WTC11 (cell line): ENCODE results near the gene GNG2.

ENCODE experiments used
- ARID4B ChIP-seq: sonication (generic); formaldehyde crosslinking; IDR thresholded peaks from 2 replicates; pipeline ENCODE4 v1.8.0; 2023; ENCODE audit warnings: missing genetic modification reagents, mild to moderate bottlenecking, borderline replicate concordance
- FOXK1 ChIP-seq: sonication (generic); formaldehyde crosslinking; IDR thresholded peaks from 2 replicates; pipeline ENCODE4 v1.8.0; 2022; ENCODE audit warnings: mild to moderate bottlenecking, moderate library complexity, missing genetic modification reagents
- JUN ChIP-seq: sonication (generic); formaldehyde crosslinking; IDR thresholded peaks from 2 replicates; pipeline ENCODE4 v1.8.0; 2023; ENCODE audit warnings: mild to moderate bottlenecking, missing genetic modification reagents
- TF ChIP-seq, protein P1 (sequence below): fragments of 200-600 bp; IDR thresholded peaks from 2 replicates; pipeline ENCODE4 v1.8.0; 2022; ENCODE audit warnings: antibody characterized with exemption
- TF ChIP-seq, protein P2 (sequence below): sonication (generic); formaldehyde crosslinking; IDR thresholded peaks from 2 replicates; pipeline ENCODE4 v1.8.1; 2022; ENCODE audit warnings: mild to moderate bottlenecking, missing genetic modification reagents, moderate library complexity, borderline replicate concordance

GRCh38 chr14:51917193-51917592, 56.8 kb downstream of the GNG2 start:
- TF ChIP-seq, protein P1, sequence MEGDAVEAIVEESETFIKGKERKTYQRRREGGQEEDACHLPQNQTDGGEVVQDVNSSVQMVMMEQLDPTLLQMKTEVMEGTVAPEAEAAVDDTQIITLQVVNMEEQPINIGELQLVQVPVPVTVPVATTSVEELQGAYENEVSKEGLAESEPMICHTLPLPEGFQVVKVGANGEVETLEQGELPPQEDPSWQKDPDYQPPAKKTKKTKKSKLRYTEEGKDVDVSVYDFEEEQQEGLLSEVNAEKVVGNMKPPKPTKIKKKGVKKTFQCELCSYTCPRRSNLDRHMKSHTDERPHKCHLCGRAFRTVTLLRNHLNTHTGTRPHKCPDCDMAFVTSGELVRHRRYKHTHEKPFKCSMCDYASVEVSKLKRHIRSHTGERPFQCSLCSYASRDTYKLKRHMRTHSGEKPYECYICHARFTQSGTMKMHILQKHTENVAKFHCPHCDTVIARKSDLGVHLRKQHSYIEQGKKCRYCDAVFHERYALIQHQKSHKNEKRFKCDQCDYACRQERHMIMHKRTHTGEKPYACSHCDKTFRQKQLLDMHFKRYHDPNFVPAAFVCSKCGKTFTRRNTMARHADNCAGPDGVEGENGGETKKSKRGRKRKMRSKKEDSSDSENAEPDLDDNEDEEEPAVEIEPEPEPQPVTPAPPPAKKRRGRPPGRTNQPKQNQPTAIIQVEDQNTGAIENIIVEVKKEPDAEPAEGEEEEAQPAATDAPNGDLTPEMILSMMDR: no peak
- TF ChIP-seq, protein P2, sequence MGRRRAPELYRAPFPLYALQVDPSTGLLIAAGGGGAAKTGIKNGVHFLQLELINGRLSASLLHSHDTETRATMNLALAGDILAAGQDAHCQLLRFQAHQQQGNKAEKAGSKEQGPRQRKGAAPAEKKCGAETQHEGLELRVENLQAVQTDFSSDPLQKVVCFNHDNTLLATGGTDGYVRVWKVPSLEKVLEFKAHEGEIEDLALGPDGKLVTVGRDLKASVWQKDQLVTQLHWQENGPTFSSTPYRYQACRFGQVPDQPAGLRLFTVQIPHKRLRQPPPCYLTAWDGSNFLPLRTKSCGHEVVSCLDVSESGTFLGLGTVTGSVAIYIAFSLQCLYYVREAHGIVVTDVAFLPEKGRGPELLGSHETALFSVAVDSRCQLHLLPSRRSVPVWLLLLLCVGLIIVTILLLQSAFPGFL (CRISPR knock-in tag): no peak
- TF ChIP-seq ARID4B (no peak), JUN (no peak), FOXK1 (CRISPR knock-in tag) (no peak)
